Osteoblast (primary cell): ENCODE results near the gene LSG1. TPM values are rescaled to one million over a fixed set of nuclear protein-coding genes. Genes with fewer than 3 reads are reported as not detected.
A peak's percentile ranks its signal among the peaks of the same experiment; 100 is the strongest.
"Not testable (repeated sequence)": the region's sequence is repeated elsewhere in the genome, so short reads cannot be mapped to it uniquely, and the experiment has no call there.

Experiments used
- DNase-seq: peaks from one replicate; pipeline ENCODE4 v3.0.0; 2011; ENCODE audit warnings: low spot score, mixed read lengths; ENCODE audit not compliant: insufficient read length; ENCODE audit errors: missing footprints
- H2AFZ ChIP-seq: 2 replicates; pipeline ENCODE4 v1.6.0; 2011; ENCODE audit warnings: mild to moderate bottlenecking, low read length
- H3K27ac ChIP-seq: 2 replicates; pipeline ENCODE4 v1.5.1; 2011; ENCODE audit warnings: mild to moderate bottlenecking, low read depth, low read length, moderate library complexity
- H3K27me3 ChIP-seq: 2 replicates; pipeline ENCODE4 v1.6.0; 2012; ENCODE audit warnings: mild to moderate bottlenecking, control low read depth, inconsistent platforms, low read length, moderate library complexity; ENCODE audit not compliant: insufficient read depth
- H3K36me3 ChIP-seq: 2 replicates; pipeline ENCODE4 v1.5.1; 2011; ENCODE audit warnings: mild to moderate bottlenecking, low read length, control low read depth, moderate library complexity; ENCODE audit not compliant: insufficient read depth
- H3K4me1 ChIP-seq: 2 replicates; pipeline ENCODE4 v1.5.1; 2011; ENCODE audit warnings: mild to moderate bottlenecking, low read length, control low read depth, moderate library complexity; ENCODE audit not compliant: insufficient read depth
- H3K4me2 ChIP-seq: 2 replicates; pipeline ENCODE4 v1.6.0; 2011; ENCODE audit warnings: mild to moderate bottlenecking, low read length; ENCODE audit not compliant: insufficient read depth
- H3K4me3 ChIP-seq: fragments of 200-600 bp; sonication (generic); 3 replicates; pipeline ENCODE4 v1.5.1; 2012; ENCODE audit warnings: mild to moderate bottlenecking, low read length, inconsistent platforms; ENCODE audit not compliant: insufficient read depth
- H3K79me2 ChIP-seq: 2 replicates; pipeline ENCODE4 v1.6.0; 2012; ENCODE audit warnings: mild to moderate bottlenecking, low read length, control low read depth, inconsistent platforms; ENCODE audit not compliant: insufficient read depth
- H3K9me3 ChIP-seq: 2 replicates; pipeline ENCODE4 v1.5.1; 2011; ENCODE audit warnings: low read depth, low read length, control low read depth
- H4K20me1 ChIP-seq: 2 replicates; pipeline ENCODE4 v1.6.0; 2012; ENCODE audit warnings: mild to moderate bottlenecking, low read length, control low read depth; ENCODE audit not compliant: insufficient read depth
- total RNA-seq: library from RNA; depleted of rRNA; stranded (reverse); fragments of >200 nt; gene quantifications from 2 replicates; pipeline ENCODE4 v1.2.3, GENCODE V29; 2012
- TF ChIP-seq, protein P1 (sequence below): IDR thresholded peaks from 2 replicates; pipeline ENCODE4 v1.5.1; 2011; ENCODE audit warnings: mild to moderate bottlenecking, low read depth, low read length, moderate library complexity; ENCODE audit errors: extremely low read depth

The LSG1 gene
- total RNA-seq, 1 donor = 40.9 TPM

DNA sequence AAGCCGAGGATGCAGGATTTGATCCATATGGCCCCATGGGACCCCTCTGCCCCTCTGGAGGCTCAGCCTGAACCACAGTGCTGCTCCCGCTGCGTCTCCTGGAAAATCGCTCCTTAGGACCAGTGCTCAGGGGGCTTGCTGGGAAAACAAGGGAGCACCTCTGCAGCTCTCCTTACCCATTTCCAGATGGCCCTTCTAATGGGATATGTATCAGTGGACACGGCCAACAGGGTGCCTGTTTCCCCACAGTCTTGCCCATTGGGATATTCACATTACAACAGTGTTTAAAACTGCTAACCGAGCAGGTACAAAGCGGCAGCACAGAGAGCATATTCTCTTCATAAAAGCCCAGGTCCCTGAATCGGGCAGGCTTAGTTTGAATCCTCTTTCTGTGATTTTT lies 65.8 kb downstream of the LSG1 start:
- no peak overlapping the region for H2AFZ ChIP-seq
- peaks cover 45% of the 10 kb centered on the region for H3K36me3 ChIP-seq
- TF ChIP-seq, protein P1, sequence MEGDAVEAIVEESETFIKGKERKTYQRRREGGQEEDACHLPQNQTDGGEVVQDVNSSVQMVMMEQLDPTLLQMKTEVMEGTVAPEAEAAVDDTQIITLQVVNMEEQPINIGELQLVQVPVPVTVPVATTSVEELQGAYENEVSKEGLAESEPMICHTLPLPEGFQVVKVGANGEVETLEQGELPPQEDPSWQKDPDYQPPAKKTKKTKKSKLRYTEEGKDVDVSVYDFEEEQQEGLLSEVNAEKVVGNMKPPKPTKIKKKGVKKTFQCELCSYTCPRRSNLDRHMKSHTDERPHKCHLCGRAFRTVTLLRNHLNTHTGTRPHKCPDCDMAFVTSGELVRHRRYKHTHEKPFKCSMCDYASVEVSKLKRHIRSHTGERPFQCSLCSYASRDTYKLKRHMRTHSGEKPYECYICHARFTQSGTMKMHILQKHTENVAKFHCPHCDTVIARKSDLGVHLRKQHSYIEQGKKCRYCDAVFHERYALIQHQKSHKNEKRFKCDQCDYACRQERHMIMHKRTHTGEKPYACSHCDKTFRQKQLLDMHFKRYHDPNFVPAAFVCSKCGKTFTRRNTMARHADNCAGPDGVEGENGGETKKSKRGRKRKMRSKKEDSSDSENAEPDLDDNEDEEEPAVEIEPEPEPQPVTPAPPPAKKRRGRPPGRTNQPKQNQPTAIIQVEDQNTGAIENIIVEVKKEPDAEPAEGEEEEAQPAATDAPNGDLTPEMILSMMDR = no peak
- H3K4me1 ChIP-seq = no peaks in the 10 kb centered on the region
- no peaks in the 10 kb centered on the region for H3K27me3 ChIP-seq
- H3K79me2 ChIP-seq = no peaks in the 10 kb centered on the region
- no peaks in the 10 kb centered on the region for H3K9me3 ChIP-seq
- DNase-seq = peak; percentile 31
- no peaks in the 10 kb centered on the region for H4K20me1 ChIP-seq
- no peak overlapping the region for H3K27ac ChIP-seq
- H3K4me3 ChIP-seq = no peak overlapping the region
- no peak overlapping the region for H3K4me2 ChIP-seq

DNA sequence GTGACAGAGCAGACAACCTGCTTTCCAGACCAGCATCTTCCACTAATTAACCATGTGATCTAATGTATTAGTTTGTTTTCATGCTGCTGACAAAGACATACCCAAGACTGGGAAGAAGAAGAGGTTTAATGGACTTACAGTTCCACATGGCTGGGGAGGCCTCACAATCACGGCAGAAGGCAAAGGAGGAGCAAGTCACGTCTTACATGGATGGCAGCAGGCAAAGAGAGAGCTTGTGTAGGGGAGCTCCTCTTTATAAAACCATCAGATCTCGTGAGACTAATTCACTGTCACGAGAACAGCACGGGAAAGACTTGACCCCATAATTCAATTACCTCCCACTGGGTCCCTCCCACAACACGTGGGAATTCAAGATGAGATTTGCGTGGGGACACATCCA lies 66.7 kb downstream of the LSG1 start:
- DNase-seq, H3K4me2 ChIP-seq: not testable (repeated sequence)
- peaks cover 37% of the 10 kb centered on the region for H3K36me3 ChIP-seq

DNA sequence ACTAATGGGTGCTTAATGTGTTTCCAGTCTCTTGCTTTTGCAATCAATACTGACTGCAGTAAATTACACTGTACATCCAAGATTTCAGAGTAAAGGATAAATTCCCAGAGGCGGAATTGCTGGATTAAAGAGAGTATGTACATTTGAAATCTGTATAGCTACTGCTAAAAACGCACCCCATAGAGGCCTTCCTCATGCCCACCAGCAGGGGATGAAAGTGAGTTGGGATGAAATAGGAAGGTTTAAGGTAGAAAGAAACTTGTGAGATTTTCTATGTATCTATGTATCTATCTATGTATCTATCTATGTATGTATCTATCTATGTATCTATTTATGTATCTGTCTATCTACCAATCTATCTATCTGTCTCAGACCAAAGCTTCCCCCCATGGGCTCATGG lies 67.2 kb downstream of the LSG1 start:
- Histone ChIP-seq H3K27me3 (no peaks in the 10 kb centered on the region), H3K4me3 (no peak overlapping the region), H3K27ac (no peak overlapping the region), H3K9me3 (no peaks in the 10 kb centered on the region), H3K4me1 (no peaks in the 10 kb centered on the region), H3K4me2 (no peak overlapping the region), H3K36me3 (peaks cover 37% of the 10 kb centered on the region), H2AFZ (no peak overlapping the region), H3K79me2 (no peaks in the 10 kb centered on the region), H4K20me1 (no peaks in the 10 kb centered on the region)
- peak; percentile 63 for DNase-seq
- TF ChIP-seq, protein P1 = peak; percentile 52

More for the DNA sequence above, 66.7 kb downstream of the LSG1 start:
- not testable (repeated sequence) for H3K9me3 ChIP-seq, H3K27ac ChIP-seq, H3K4me1 ChIP-seq, H3K79me2 ChIP-seq, H2AFZ ChIP-seq, H4K20me1 ChIP-seq, H3K4me3 ChIP-seq, H3K27me3 ChIP-seq

GRCh38 chr3:194604126-194604525 lies 67.9 kb downstream of the LSG1 start:
- H3K9me3 ChIP-seq = no peaks in the 10 kb centered on the region
- no peak overlapping the region for H3K4me3 ChIP-seq
- DNase-seq = no peak
- H3K27ac ChIP-seq = no peak overlapping the region
- H4K20me1 ChIP-seq = no peaks in the 10 kb centered on the region
- no peak overlapping the region for H3K4me2 ChIP-seq
- TF ChIP-seq, protein P1 = no peak
- H3K79me2 ChIP-seq = no peaks in the 10 kb centered on the region
- H3K36me3 ChIP-seq = peaks cover 32% of the 10 kb centered on the region
- H3K4me1 ChIP-seq = peaks cover 3% of the 10 kb centered on the region
- H3K27me3 ChIP-seq = no peaks in the 10 kb centered on the region
- no peak overlapping the region for H2AFZ ChIP-seq
